ENCODE measurements around the gene IRF6. TPM values are rescaled to one million over a fixed set of nuclear protein-coding genes. Genes with fewer than 3 reads are reported as not detected.
A peak's percentile ranks its signal among the peaks of the same experiment; 100 is the strongest.

Gene IRF6
- total RNA-seq, 2 experiments from 2014 or later: 0.11 to 0.14 TPM

GRCh38 chr1:209775678-209776077, 30.3 kb downstream of the IRF6 start:
- CTCF ChIA-PET: interaction anchor here (0.9 to 1.0 kb wide), 3 partner anchors 21 to 82 kb away, joined by 3 to 6 read pairs (median 5); no protein-coding TSS in a partner anchor
- no peaks in the 10 kb centered on the region for H3K9me3 Mint-ChIP-seq (ENCODE audit: low read depth)
- intact Hi-C loops (cut with DNase I, micrococcal nuclease): no loop called here
- no peak overlapping the region for H3K4me3 Mint-ChIP-seq
- H3K27me3 Mint-ChIP-seq: no peaks in the 10 kb centered on the region
- peaks cover 55% of the 10 kb centered on the region for H3K36me3 Mint-ChIP-seq (ENCODE audit: low read depth)
- peaks cover 28% of the 10 kb centered on the region for H3K4me1 Mint-ChIP-seq
- POLR2A ChIA-PET: no interaction called here
- ATAC-seq (no peak), DNase-seq (no peak)
- peak overlapping the region; percentile 5 for H3K27ac Mint-ChIP-seq

GRCh38 chr1:209774592-209774991, 31.4 kb downstream of the IRF6 start:
- ATAC-seq (no peak), DNase-seq (no peak)
- Mint-ChIP-seq H3K4me1 (peaks cover 24% of the 10 kb centered on the region), H3K4me3 (no peak overlapping the region), H3K27ac (peak overlapping the region; percentile 81), H3K27me3 (no peaks in the 10 kb centered on the region), H3K36me3 (ENCODE audit: low read depth) (peaks cover 48% of the 10 kb centered on the region), H3K9me3 (ENCODE audit: low read depth) (no peaks in the 10 kb centered on the region)
- intact Hi-C loops (cut with DNase I, micrococcal nuclease): no loop called here
- POLR2A ChIA-PET: interaction anchor here (1.4 kb wide), 1 partner anchor 18 kb away, joined by 7 read pairs; no protein-coding TSS in a partner anchor
- CTCF ChIA-PET: interaction anchor here (1.0 to 2.7 kb wide), 4 partner anchors 10 to 81 kb away, joined by 3 to 13 read pairs (median 4); partner anchors contain the start of gene C1orf74

- Mint-ChIP-seq H3K36me3 (ENCODE audit: low read depth) (peaks cover 46% of the 10 kb centered on the region), H3K4me1 (peaks cover 39% of the 10 kb centered on the region), H3K9me3 (ENCODE audit: low read depth) (no peaks in the 10 kb centered on the region), H3K27ac (no peak overlapping the region), H3K4me3 (no peak overlapping the region), H3K27me3 (no peaks in the 10 kb centered on the region)
- intact Hi-C loops (cut with DNase I, micrococcal nuclease): no loop called here
- POLR2A ChIA-PET: interaction anchor here (1.2 kb wide), 1 partner anchor 16 kb away, joined by 4 read pairs; the partner anchor contains the start of gene TRAF3IP3
- DNase-seq (no peak), ATAC-seq (no peak)
- CTCF ChIA-PET: interaction anchor here (0.7 to 2.7 kb wide), 6 partner anchors 15 to 189 kb away, joined by 3 to 13 read pairs (median 5); partner anchors contain the start of gene UTP25
These were observed 33.8 kb downstream of the IRF6 start for GRCh38 chr1:209772126-209772525.

- Mint-ChIP-seq H3K27ac (no peak overlapping the region), H3K4me1 (peaks cover 51% of the 10 kb centered on the region), H3K9me3 (ENCODE audit: low read depth) (no peaks in the 10 kb centered on the region), H3K4me3 (no peak overlapping the region), H3K36me3 (ENCODE audit: low read depth) (peaks cover 48% of the 10 kb centered on the region), H3K27me3 (no peaks in the 10 kb centered on the region)
- intact Hi-C loops (cut with DNase I, micrococcal nuclease): no loop called here
- POLR2A ChIA-PET: no interaction called here
- no peak for DNase-seq
- CTCF ChIA-PET: interaction anchor here (0.7 to 5.7 kb wide), 5 partner anchors 14 to 169 kb away, joined by 3 to 75 read pairs (median 24); partner anchors contain the start of gene TRAF3IP3
- ATAC-seq: no peak
These were observed 35.1 kb downstream of the IRF6 start for GRCh38 chr1:209770636-209771415.

- Mint-ChIP-seq H3K36me3 (ENCODE audit: low read depth) (peaks cover 46% of the 10 kb centered on the region), H3K4me1 (peaks cover 52% of the 10 kb centered on the region), H3K27ac (no peak overlapping the region), H3K4me3 (no peak overlapping the region), H3K9me3 (ENCODE audit: low read depth) (no peaks in the 10 kb centered on the region), H3K27me3 (no peaks in the 10 kb centered on the region)
- ATAC-seq (no peak), DNase-seq (no peak)
- intact Hi-C loops (cut with DNase I, micrococcal nuclease): loop anchor here (1.0 to 5.0 kb wide), 4 partner anchors 14 to 562 kb away; partner anchors contain the start of gene C1orf74 (in 2 of the 2)
- POLR2A ChIA-PET: interaction anchor here (0.6 to 3.2 kb wide), 5 partner anchors 14 to 630 kb away, joined by 3 to 28 read pairs (median 16); partner anchors contain the start of genes C1orf74 and TRAF3IP3
- CTCF ChIA-PET: interaction anchor here (0.7 to 5.7 kb wide), 10 partner anchors 10 to 203 kb away, joined by 3 to 75 read pairs (median 10); partner anchors contain the start of genes C1orf74, TRAF3IP3 and UTP25
These were observed 36.0 kb downstream of the IRF6 start for GRCh38 chr1:209769971-209770370.

- H3K27me3 Mint-ChIP-seq: no peaks in the 10 kb centered on the region
- H3K36me3 Mint-ChIP-seq (ENCODE audit: low read depth): peaks cover 44% of the 10 kb centered on the region
- intact Hi-C loops (cut with DNase I, micrococcal nuclease): loop anchor here (1.0 to 5.0 kb wide), 4 partner anchors 15 to 563 kb away; partner anchors contain the start of gene C1orf74 (in 2 of the 2)
- ATAC-seq (peak; percentile 67), DNase-seq (peak; percentile 88)
- ChIA-PET CTCF (interaction anchor here (0.6 to 5.7 kb wide), 12 partner anchors 9 to 203 kb away, joined by 3 to 75 read pairs (median 8); partner anchors contain the start of genes C1orf74, TRAF3IP3 and UTP25), POLR2A (interaction anchor here (0.6 to 3.2 kb wide), 7 partner anchors 11 to 631 kb away, joined by 3 to 28 read pairs (median 16); partner anchors contain the start of genes C1orf74 and TRAF3IP3)
- peaks cover 48% of the 10 kb centered on the region for H3K4me1 Mint-ChIP-seq
- H3K9me3 Mint-ChIP-seq (ENCODE audit: low read depth): no peaks in the 10 kb centered on the region
- H3K27ac Mint-ChIP-seq: no peak overlapping the region
- H3K4me3 Mint-ChIP-seq: no peak overlapping the region
These were observed 36.6 kb downstream of the IRF6 start for GRCh38 chr1:209769171-209769904.

GRCh38 chr1:209768354-209768774, 37.6 kb downstream of the IRF6 start:
- peaks cover 2% of the 10 kb centered on the region for H3K9me3 Mint-ChIP-seq (ENCODE audit: low read depth)
- H3K27me3 Mint-ChIP-seq: no peaks in the 10 kb centered on the region
- peaks cover 50% of the 10 kb centered on the region for H3K36me3 Mint-ChIP-seq (ENCODE audit: low read depth)
- ChIA-PET CTCF (interaction anchor here (0.6 to 5.7 kb wide), 11 partner anchors 8 to 62 kb away, joined by 3 to 75 read pairs (median 9); partner anchors contain the start of genes C1orf74, TRAF3IP3 and UTP25), POLR2A (interaction anchor here (0.8 to 3.2 kb wide), 7 partner anchors 10 to 79 kb away, joined by 3 to 28 read pairs (median 16); partner anchors contain the start of genes C1orf74 and TRAF3IP3)
- ATAC-seq: peak; percentile 81
- DNase-seq: peak; percentile 94
- intact Hi-C loops (cut with DNase I, micrococcal nuclease): loop anchor here (1.0 to 5.0 kb wide), 4 partner anchors 12 to 564 kb away; partner anchors contain the start of gene TRAF3IP3 (in 2 of the 2)
- no peak overlapping the region for H3K27ac Mint-ChIP-seq
- H3K4me1 Mint-ChIP-seq: peaks cover 51% of the 10 kb centered on the region
- H3K4me3 Mint-ChIP-seq: no peak overlapping the region

GRCh38 chr1:209767706-209768105, 38.2 kb downstream of the IRF6 start:
- ChIA-PET CTCF (interaction anchor here (1.2 to 5.7 kb wide), 7 partner anchors 7 to 60 kb away, joined by 6 to 75 read pairs (median 24); partner anchors contain the start of genes C1orf74, TRAF3IP3 and UTP25), POLR2A (interaction anchor here (0.7 to 3.2 kb wide), 8 partner anchors 9 to 137 kb away, joined by 3 to 28 read pairs (median 11); partner anchors contain the start of genes C1orf74 and TRAF3IP3)
- no peaks in the 10 kb centered on the region for H3K27me3 Mint-ChIP-seq
- no peak overlapping the region for H3K4me3 Mint-ChIP-seq
- ATAC-seq (no peak), DNase-seq (no peak)
- H3K27ac Mint-ChIP-seq: no peak overlapping the region
- H3K36me3 Mint-ChIP-seq (ENCODE audit: low read depth): peaks cover 56% of the 10 kb centered on the region
- intact Hi-C loops (cut with DNase I, micrococcal nuclease): loop anchor here (1.0 to 5.0 kb wide), 4 partner anchors 11 to 565 kb away; partner anchors contain the start of gene TRAF3IP3 (in 2 of the 2)
- peaks cover 2% of the 10 kb centered on the region for H3K9me3 Mint-ChIP-seq (ENCODE audit: low read depth)
- H3K4me1 Mint-ChIP-seq: peaks cover 56% of the 10 kb centered on the region

GRCh38 chr1:209767096-209767495, 38.8 kb downstream of the IRF6 start:
- POLR2A ChIA-PET: interaction anchor here (0.6 to 3.2 kb wide), 2 partner anchors 10 to 15 kb away, joined by 3 to 23 read pairs; no protein-coding TSS in a partner anchor
- no peaks in the 10 kb centered on the region for H3K27me3 Mint-ChIP-seq
- no peak overlapping the region for H3K27ac Mint-ChIP-seq
- intact Hi-C loops (cut with DNase I, micrococcal nuclease): loop anchor here in 1 of 2 experiments (5.0 kb wide), 1 partner anchor 565 kb away; no protein-coding TSS in a partner anchor
- peak; percentile 30 for ATAC-seq
- peaks cover 63% of the 10 kb centered on the region for H3K4me1 Mint-ChIP-seq
- no peak overlapping the region for H3K4me3 Mint-ChIP-seq
- no peak for DNase-seq
- CTCF ChIA-PET: interaction anchor here (3.5 to 5.7 kb wide), 4 partner anchors 11 to 61 kb away, joined by 11 to 75 read pairs (median 41); partner anchors contain the start of genes C1orf74, TRAF3IP3 and UTP25
- peaks cover 62% of the 10 kb centered on the region for H3K36me3 Mint-ChIP-seq (ENCODE audit: low read depth)
- H3K9me3 Mint-ChIP-seq (ENCODE audit: low read depth): peaks cover 2% of the 10 kb centered on the region

- ATAC-seq (no peak), DNase-seq (peak; percentile 38)
- H3K27me3 Mint-ChIP-seq: no peaks in the 10 kb centered on the region
- H3K36me3 Mint-ChIP-seq (ENCODE audit: low read depth): peaks cover 73% of the 10 kb centered on the region
- peak overlapping the region; percentile 41 for H3K4me3 Mint-ChIP-seq
- peaks cover 73% of the 10 kb centered on the region for H3K4me1 Mint-ChIP-seq
- H3K9me3 Mint-ChIP-seq (ENCODE audit: low read depth): peaks cover 2% of the 10 kb centered on the region
- POLR2A ChIA-PET: interaction anchor here (0.8 to 1.2 kb wide), 3 partner anchors 11 to 608 kb away, joined by 3 to 4 read pairs (median 4); no protein-coding TSS in a partner anchor
- CTCF ChIA-PET: interaction anchor here (0.6 to 5.7 kb wide), 7 partner anchors 9 to 93 kb away, joined by 3 to 75 read pairs (median 6); partner anchors contain the start of genes C1orf74 and TRAF3IP3
- peak overlapping the region; percentile 94 for H3K27ac Mint-ChIP-seq
- intact Hi-C loops (cut with DNase I, micrococcal nuclease): loop anchor here in 1 of 2 experiments (5.0 kb wide), 1 partner anchor 566 kb away; no protein-coding TSS in a partner anchor
These were observed 39.9 kb downstream of the IRF6 start for GRCh38 chr1:209766051-209766450.
